Stimulated activated CD4-positive, alpha-beta T cell treated with anti-CD3 and anti-CD28 coated beads, Interleukin-4, amount 100 ng/mL, for 4 hours (primary cell): ENCODE data around the gene CEBPG.

Experiments used
- DNase-seq, 2 experiments: peaks; one replicate each; pipeline ENCODE4 v3.0.0-alpha.2; 2020

CEBPG gene

GRCh38 chr19:33350538-33351309, 22.8 kb upstream of the CEBPG start:
- DNase-seq = no peak

GRCh38 chr19:33355535-33355934, 18.0 kb upstream of the CEBPG start:
- no peak for DNase-seq

GRCh38 chr19:33357556-33357955, 16.0 kb upstream of the CEBPG start:
- no peak for DNase-seq

- DNase-seq = no peak
Measured at GRCh38 chr19:33358408-33358807, 15.1 kb upstream of the CEBPG start.

GRCh38 chr19:33359581-33359980, 13.9 kb upstream of the CEBPG start:
- DNase-seq = no peak

GRCh38 chr19:33362508-33363228, 10.8 kb upstream of the CEBPG start:
- DNase-seq = no peak

DNA sequence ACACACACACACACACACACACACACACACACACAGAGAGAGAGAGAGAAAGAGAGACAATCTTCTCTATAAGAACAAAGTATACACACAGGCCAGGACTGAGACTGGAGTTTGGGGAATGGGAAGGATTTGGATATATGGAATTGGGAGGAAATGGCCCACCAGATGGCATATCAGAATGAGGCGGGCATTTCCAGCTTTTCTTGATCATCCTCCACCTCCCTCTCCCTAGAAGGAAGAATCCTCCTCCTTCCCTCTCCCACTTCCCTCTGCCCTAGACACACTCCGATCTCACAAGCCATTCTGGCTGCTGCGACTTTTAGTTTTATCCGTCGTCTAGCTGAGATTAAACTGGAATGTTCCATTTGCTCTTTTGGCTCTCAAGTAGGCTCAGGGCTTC, 10.0 kb upstream of the CEBPG start:
- no peak for DNase-seq

DNA sequence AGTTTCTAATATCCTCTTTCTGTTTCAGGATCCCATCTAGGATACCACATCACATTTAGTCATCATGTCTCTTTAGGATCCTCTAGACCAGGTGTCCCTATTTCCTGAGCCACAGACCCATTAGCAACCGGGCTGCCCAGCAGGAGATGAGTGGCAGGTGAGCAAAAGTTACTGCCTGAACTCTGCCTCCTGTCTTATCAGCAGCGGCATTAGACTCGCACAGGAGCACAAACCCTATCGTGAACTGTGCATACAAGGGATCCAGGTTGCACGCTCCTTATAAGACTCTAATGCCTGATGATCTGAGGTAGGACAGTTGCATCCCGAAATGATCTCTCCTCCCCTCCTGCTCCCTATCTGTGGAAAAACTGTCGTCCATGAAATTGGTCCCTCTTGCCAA, 7.8 kb upstream of the CEBPG start:
- DNase-seq = no peak

DNA sequence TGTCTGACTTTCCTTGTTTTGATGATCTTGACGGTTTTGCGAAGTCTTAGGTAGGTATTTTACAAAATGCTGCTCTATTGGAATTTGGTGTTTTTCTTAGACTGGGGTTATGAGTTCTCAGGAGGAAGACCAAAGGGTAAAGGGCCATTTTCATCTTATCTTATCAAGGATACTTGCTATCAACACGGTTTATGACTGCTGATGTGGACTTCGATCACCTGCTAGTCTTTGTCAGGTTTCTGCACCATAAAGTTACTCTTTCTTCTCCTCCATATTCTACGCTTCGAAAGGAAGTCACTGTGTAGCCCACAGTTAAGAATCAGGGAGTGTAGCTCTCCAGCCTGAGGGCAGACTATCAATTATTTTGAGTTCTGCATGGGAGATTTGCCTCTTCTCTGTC, 7.4 kb upstream of the CEBPG start:
- DNase-seq = no peak

DNA sequence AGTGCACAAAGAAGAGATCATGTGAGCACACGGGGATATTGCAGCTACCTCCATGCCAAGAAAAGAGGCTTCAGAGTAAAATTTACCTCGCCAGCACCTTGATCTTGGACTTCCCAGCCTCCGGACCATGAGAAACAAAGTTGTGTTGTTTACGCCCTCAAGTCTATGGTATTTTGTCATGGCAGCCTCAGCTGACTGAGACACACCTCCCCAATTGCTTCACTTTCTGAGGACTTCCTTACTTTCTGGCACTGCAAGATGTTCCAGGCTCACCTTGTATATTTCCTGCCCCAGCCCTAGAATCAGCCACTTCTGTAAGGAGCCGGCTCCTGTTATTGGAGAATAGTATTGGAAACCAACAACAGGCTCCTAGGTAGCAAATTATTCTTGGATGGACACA, 6.6 kb upstream of the CEBPG start:
- DNase-seq = no peak

DNA sequence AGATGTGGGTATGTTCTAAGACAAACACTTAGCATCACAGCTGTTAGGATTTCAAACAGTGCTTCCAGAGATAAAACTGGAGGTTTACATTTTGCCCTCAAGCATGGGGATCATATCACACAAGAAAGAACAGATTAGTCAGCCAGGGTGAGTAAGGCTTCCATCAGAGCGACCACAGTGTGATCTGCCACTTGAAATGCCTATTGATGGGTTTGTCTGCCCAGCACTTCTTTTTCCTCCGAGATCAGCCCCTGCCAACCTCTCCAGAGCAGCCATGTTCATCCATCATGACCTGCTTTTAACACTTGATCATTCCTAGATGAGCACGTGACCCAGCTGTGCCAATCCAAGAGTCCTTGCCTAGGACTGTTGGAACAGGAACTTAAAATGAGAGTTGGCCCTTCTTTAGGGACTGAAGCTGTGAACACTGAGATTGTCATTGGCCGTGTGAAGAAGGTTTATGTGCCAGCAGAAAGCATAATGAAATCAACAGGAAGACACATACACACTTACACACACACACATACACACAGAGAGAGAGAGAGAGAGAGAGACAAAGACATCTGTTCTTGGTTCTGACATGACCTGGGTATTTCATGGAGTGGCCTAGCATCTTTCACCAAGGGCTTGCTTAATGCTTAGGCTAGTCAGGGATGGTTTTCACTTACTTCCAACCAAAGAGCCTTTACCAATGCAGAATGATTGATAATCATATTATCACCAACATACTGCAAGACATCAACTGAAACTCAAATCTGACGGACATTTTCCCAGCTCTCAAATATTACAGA, 5.2 kb upstream of the CEBPG start:
- no peak for DNase-seq

DNA sequence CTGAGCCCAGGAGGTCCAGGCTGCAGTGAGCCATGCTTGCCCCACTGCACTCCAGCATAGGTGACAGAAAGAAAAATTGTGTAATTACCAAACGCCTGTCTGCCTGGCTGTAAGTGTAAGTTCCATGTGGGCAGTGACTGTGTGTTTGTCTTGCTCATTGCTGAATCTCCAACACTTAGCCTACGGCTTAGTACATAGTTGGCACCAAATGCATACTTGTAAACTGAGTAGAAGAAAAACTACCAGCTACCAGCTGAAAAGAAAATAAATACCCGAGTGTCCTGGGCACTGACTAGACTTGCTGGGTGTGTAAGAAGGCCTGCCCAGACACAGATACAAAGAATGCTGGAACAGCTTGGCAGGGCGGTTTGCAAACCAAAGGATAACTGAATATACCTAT, 2.7 kb upstream of the CEBPG start:
- no peak for DNase-seq

- DNase-seq = no peak
Measured at GRCh38 chr19:33374236-33374714, 766 bp downstream of the CEBPG start.

- DNase-seq = no peak
Measured at GRCh38 chr19:33375156-33375836, 1.8 kb downstream of the CEBPG start.

GRCh38 chr19:33375837-33376159, 2.3 kb downstream of the CEBPG start:
- no peak for DNase-seq

GRCh38 chr19:33376423-33376822, 2.9 kb downstream of the CEBPG start:
- DNase-seq = no peak

- no peak for DNase-seq
Measured at GRCh38 chr19:33376941-33377557, 3.5 kb downstream of the CEBPG start.

- DNase-seq = no peak
Measured at GRCh38 chr19:33377586-33378475, 4.3 kb downstream of the CEBPG start.

GRCh38 chr19:33379151-33379829, 5.8 kb downstream of the CEBPG start:
- no peak for DNase-seq

DNA sequence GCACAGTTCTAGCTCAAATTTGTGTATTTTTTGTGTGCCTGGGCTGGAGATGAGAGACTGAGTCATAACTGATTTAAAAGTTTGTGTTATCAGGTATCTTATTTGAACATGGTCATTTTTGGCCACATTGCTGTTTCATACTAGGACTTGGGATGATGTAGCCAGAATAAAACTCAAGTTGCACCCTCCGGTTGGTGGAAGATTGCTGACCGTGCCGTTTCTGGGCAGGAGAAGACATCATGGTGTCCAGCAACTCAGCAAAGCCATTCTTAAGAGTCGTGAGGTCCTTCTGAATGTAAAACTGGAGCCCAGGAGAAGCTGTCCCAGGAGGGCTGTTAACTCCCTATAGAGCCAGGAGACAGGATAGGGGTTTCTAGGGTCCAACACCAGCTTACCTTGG, 7.6 kb downstream of the CEBPG start:
- DNase-seq = no peak

DNA sequence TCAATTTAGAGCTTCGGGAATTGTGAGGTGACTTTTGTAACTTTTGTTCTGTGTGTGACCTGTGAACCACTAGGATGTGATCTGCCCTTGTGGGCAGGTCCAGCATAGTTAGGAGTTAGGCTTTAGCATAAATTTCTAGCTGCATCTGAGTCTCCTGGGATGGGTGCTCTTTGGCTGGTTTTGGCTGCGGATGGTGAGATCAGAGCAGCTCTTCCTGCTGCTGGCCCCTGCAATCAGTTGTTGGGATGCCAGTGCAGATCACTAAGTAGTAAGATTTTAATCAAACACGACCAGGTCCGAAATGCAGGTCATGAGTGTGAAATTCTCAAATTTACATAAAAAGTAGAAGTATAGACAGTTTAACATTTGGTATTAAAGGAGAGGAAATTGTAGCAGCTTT, 8.5 kb downstream of the CEBPG start:
- no peak for DNase-seq
